ENCODE results near the gene DUSP15. TPM values are rescaled to one million over a fixed set of nuclear protein-coding genes. Genes with fewer than 3 reads are reported as not detected.

DUSP15 gene
- total and polyA plus RNA-seq, 2 of the 4 experiments (the other 2 are of a cell fraction): not detected

DNA sequence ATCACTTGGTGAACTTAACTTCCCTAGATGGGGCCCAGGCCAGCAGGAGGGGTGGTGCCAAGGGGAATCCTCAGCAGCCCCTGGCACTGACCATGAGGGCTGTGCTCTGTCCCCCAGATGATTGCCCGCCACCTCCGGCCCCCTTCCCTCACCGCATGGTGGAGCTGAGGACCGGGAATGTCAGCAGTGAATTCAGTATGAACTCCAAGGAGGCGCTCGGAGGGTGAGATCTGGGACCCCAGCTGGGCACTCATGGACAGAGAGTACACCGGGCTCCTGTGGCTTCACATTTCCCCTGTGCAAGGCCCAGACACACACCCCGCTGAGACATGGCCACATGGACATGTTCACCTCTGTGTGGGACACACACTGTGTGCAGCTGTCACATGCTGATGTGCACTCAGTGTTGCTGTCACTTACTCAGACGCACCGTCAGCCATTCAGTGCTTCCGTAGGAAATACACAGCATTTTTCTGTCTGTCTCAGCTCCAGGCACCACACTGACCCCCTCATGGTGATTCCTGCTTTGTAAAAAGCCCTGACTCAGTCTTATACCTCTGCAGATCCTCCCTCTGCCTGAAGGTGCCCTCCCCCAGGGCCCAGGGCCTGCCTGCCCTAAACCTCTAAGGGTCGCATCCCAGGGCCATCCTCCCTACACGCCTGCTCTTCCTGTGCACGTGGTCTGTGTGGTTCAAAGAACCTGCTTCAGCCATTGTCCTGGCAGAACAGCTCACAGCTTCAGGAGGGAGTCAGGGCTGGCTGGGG is 46.8 kb downstream of the DUSP15 start (continued):
- TF ChIP-seq, protein P1, sequence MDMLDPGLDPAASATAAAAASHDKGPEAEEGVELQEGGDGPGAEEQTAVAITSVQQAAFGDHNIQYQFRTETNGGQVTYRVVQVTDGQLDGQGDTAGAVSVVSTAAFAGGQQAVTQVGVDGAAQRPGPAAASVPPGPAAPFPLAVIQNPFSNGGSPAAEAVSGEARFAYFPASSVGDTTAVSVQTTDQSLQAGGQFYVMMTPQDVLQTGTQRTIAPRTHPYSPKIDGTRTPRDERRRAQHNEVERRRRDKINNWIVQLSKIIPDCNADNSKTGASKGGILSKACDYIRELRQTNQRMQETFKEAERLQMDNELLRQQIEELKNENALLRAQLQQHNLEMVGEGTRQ (IDR thresholded peaks at IDR 0.05; ENCODE audit: low read depth, low read length): no peak
